Measurements from ENCODE around the gene FCRLB.

FCRLB gene

DNA sequence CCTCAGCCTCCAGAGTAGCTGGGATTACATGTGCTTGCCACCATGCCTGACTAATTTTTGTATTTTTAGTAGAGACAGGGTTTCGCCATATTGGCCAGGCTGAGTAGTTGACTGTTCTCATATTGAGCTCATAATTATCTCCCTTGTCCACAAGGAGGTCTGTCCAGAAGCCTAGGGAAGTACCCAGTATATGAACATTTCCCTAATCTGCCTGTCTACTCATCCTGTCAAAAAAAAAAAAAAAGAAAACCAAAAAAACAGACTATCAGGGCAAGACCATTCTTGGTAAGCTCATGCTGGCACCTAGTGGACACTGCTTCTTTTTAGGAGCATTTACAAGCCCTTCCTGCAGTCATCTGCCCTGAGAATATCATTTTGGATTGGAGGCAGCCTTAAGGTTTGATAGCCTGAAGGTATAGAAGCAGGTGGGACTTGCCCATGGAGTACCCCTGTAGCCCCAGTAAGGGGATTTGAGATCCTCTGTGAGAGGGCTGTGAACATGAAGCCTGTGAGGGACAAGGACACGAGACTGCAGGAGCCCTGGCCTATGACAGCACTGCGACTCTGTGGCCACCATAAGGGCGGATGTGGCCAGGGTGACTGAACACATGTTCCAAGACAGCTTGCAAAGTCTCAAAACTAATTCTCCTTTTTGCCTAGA, 17.4 kb downstream of the FCRLB start:
- TF ChIP-seq, protein P1, sequence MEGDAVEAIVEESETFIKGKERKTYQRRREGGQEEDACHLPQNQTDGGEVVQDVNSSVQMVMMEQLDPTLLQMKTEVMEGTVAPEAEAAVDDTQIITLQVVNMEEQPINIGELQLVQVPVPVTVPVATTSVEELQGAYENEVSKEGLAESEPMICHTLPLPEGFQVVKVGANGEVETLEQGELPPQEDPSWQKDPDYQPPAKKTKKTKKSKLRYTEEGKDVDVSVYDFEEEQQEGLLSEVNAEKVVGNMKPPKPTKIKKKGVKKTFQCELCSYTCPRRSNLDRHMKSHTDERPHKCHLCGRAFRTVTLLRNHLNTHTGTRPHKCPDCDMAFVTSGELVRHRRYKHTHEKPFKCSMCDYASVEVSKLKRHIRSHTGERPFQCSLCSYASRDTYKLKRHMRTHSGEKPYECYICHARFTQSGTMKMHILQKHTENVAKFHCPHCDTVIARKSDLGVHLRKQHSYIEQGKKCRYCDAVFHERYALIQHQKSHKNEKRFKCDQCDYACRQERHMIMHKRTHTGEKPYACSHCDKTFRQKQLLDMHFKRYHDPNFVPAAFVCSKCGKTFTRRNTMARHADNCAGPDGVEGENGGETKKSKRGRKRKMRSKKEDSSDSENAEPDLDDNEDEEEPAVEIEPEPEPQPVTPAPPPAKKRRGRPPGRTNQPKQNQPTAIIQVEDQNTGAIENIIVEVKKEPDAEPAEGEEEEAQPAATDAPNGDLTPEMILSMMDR (IDR thresholded peaks at IDR 0.05; ENCODE audit: low read depth, low read length): peak; percentile 57
- no peaks in the 10 kb centered on the region for H3K4me1 ChIP-seq
- no peak overlapping the region for H3K4me3 ChIP-seq (ENCODE audit: low read depth, low read length)
- no peaks in the 10 kb centered on the region for H3K9me3 ChIP-seq
- peak; percentile 39 for DNase-seq
- no peaks in the 10 kb centered on the region for H3K36me3 ChIP-seq
- H3K27me3 ChIP-seq: peaks cover 15% of the 10 kb centered on the region

DNA sequence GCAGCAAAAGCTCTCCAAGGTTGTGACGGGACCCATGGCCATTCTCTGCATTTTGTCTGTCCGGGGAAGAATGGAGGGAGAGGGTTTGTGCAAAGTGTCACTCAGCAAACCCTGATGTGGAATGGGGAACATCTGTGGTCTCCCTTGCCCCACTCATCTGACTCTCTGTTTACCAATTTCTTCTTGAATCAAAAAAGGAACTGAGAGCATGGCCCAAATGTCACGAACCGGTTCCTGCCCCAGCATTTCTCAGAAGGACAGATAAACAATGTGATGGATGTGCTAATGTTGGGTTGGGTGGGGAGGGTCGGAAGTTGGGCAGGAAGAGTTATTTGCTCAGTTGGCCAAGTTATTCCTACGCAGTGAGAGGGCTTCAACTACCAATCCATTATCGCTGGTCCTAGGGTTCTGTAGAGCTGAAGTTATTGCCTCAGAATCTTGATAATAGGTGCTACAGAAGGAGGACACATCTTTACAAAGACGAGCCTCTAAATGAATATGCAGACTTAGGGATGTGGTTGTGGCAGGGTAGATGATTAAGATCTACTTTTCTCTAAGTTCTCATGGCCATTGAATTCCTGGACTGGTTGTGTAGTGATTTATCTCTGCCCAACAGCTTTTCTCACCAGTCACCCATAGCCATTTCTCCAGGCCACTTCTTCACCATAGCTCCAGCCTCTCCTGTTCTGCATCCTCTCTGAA, 18.7 kb downstream of the FCRLB start:
- no peaks in the 10 kb centered on the region for H3K9me3 ChIP-seq
- H3K4me1 ChIP-seq: no peaks in the 10 kb centered on the region

DNA sequence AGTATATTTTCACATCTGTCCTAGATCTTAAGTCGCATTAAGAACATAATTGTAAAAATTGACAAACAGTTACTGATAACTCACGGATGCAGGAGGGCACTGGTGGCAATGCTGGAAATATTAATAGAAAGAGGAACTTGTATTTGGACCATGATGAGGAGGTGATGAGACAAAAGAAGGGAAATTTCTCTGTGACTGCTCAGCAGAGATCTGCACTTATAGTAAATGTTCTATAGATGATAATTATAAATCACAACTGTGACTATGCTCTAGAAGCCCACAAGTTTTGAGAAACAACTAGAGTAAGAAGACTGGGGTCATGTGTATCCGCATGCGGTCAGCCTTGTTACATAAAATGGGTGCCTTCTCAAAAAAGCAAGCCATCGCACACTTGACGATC, 19.6 kb downstream of the FCRLB start:
- no peaks in the 10 kb centered on the region for H3K36me3 ChIP-seq
- H3K4me3 ChIP-seq (ENCODE audit: low read depth, low read length): no peak overlapping the region
- DNase-seq: no peak
- H3K9me3 ChIP-seq: no peaks in the 10 kb centered on the region
- H3K4me1 ChIP-seq: no peaks in the 10 kb centered on the region
- no peaks in the 10 kb centered on the region; the same call in none of the 2 replicates for H3K27me3 ChIP-seq
- TF ChIP-seq, protein P1 (IDR thresholded peaks at IDR 0.05; ENCODE audit: low read depth, low read length): no peak

More for the DNA sequence above, 18.7 kb downstream of the FCRLB start:
- Histone ChIP-seq H3K27me3 (peaks cover 7% of the 10 kb centered on the region), H3K4me3 (ENCODE audit: low read depth, low read length) (no peak overlapping the region), H3K36me3 (no peaks in the 10 kb centered on the region)
- no peak for DNase-seq
- TF ChIP-seq, protein P1 (IDR thresholded peaks at IDR 0.05; ENCODE audit: low read depth, low read length): no peak

DNA sequence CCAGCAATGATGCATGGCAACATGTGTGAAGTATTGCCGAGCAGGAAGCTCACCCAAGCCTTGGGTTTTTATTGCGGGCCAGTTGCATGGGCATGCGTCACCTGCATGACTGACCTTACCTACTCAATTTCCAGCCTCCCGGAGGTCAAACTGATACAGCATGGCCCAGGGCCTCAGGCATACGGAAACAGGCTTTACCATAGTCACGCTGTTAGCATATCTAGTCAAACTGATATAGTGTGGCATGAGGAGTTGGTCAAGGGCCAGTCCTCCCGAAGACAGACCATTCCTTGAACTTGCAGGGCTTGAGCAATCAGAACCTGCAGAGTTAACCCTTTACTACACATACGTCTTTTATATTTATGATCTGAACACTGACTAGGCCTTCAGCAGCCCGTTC, 21.9 kb downstream of the FCRLB start:
- H3K36me3 ChIP-seq: no peaks in the 10 kb centered on the region
- H3K27me3 ChIP-seq: no peaks in the 10 kb centered on the region; the same call in none of the 2 replicates
- H3K4me1 ChIP-seq: no peaks in the 10 kb centered on the region
- no peak for DNase-seq
- no peak overlapping the region for H3K4me3 ChIP-seq (ENCODE audit: low read depth, low read length)
- no peaks in the 10 kb centered on the region for H3K9me3 ChIP-seq
- TF ChIP-seq, protein P1 (IDR thresholded peaks at IDR 0.05; ENCODE audit: low read depth, low read length): no peak

DNA sequence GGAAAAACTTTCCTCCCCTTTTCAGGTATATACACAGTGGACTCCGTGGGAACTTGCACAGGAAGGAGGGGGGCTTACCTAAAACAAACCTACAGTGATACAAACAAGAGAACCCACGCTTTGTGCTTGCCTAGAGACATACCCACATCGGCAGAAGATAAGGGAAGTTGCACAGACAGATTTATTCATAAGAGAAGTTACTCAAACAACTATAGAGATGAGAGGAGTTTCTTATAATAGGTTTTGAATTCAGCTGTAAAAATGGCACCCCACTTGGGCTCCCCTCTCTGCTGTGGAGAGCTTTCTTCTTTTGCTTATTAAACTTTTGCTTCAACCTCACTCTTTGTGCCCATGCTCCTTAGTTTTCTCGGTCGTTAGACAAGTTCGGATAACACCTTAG, 26.5 kb downstream of the FCRLB start:
- Histone ChIP-seq H3K27me3 (no peaks in the 10 kb centered on the region), H3K4me1 (no peaks in the 10 kb centered on the region), H3K4me3 (ENCODE audit: low read depth, low read length) (no peak overlapping the region), H3K9me3 (no peaks in the 10 kb centered on the region), H3K36me3 (peaks cover 15% of the 10 kb centered on the region)
- TF ChIP-seq, protein P1 (IDR thresholded peaks at IDR 0.05; ENCODE audit: low read depth, low read length): no peak
- no peak for DNase-seq
